A172 (cell line): ENCODE measurements around the gene MAP3K20. TPM values are rescaled to one million over a fixed set of nuclear protein-coding genes. Genes with fewer than 3 reads are reported as not detected.
"Not testable (repeated sequence)": the region's sequence is repeated elsewhere in the genome, so short reads cannot be mapped to it uniquely, and the experiment has no call there.

ENCODE experiments used
- DNase-seq: peaks from one replicate; pipeline ENCODE4 v3.0.0-alpha.2; 2015; ENCODE audit warnings: low spot score
- total RNA-seq: library from RNA; depleted of rRNA; stranded (reverse); fragments of >200 nt; shearing (Covaris generic); gene quantifications from 2 replicates; pipeline ENCODE4 v1.2.3, GENCODE V29; 2014

The MAP3K20 gene
- total RNA-seq, 1 experiment from 2014 or later, result 51.4 TPM

- DNase-seq, result no peak
Observed at GRCh38 chr2:173231465-173231864, 155.8 kb downstream of the MAP3K20 start.

- no peak for DNase-seq
Observed at GRCh38 chr2:173232956-173233744, 157.5 kb downstream of the MAP3K20 start.

GRCh38 chr2:173235947-173236803 lies 160.5 kb downstream of the MAP3K20 start:
- peak; percentile 5 for DNase-seq

- DNase-seq, result no peak
Observed at GRCh38 chr2:173238385-173238784, 162.7 kb downstream of the MAP3K20 start.

GRCh38 chr2:173238831-173239230 lies 163.2 kb downstream of the MAP3K20 start:
- no peak for DNase-seq

- DNase-seq, result no peak
Observed at GRCh38 chr2:173239644-173240043, 164.0 kb downstream of the MAP3K20 start.

- no peak for DNase-seq
Observed at GRCh38 chr2:173240083-173240482, 164.4 kb downstream of the MAP3K20 start.

GRCh38 chr2:173241643-173242042 lies 166.0 kb downstream of the MAP3K20 start:
- no peak for DNase-seq

- no peak for DNase-seq
Observed at GRCh38 chr2:173247156-173247555, 171.5 kb downstream of the MAP3K20 start.

GRCh38 chr2:173248381-173248780 lies 172.7 kb downstream of the MAP3K20 start:
- DNase-seq, result no peak

- peak; percentile 22 for DNase-seq
Observed at GRCh38 chr2:173249661-173250641, 174.3 kb downstream of the MAP3K20 start.

GRCh38 chr2:173251225-173251624 lies 175.6 kb downstream of the MAP3K20 start:
- no peak for DNase-seq

GRCh38 chr2:173252581-173252980 lies 176.9 kb downstream of the MAP3K20 start:
- no peak for DNase-seq

- DNase-seq, result no peak
Observed at GRCh38 chr2:173254659-173255058, 179.0 kb downstream of the MAP3K20 start.

- no peak for DNase-seq
Observed at GRCh38 chr2:173258701-173259100, 183.1 kb downstream of the MAP3K20 start.

- DNase-seq, result not testable (repeated sequence)
Observed at GRCh38 chr2:173262356-173262755, 186.7 kb downstream of the MAP3K20 start.

- DNase-seq, result no peak
Observed at GRCh38 chr2:173264151-173264550, 188.5 kb downstream of the MAP3K20 start.

GRCh38 chr2:173264603-173265366 lies 189.1 kb downstream of the MAP3K20 start:
- DNase-seq, result no peak

- no peak for DNase-seq
Observed at GRCh38 chr2:173271135-173271534, 195.5 kb downstream of the MAP3K20 start.

GRCh38 chr2:173271825-173272224 lies 196.2 kb downstream of the MAP3K20 start:
- DNase-seq, result no peak

GRCh38 chr2:173272849-173273248 lies 197.2 kb downstream of the MAP3K20 start:
- DNase-seq, result no peak
